ENCODE data around the gene GRIK2. TPM values are rescaled to one million over a fixed set of nuclear protein-coding genes. Genes with fewer than 3 reads are reported as not detected.
"Not testable (repeated sequence)": the region's sequence is repeated elsewhere in the genome, so short reads cannot be mapped to it uniquely, and the experiment has no call there.

The GRIK2 gene
- total RNA-seq (2021; fragmentation: NEBNext Ultra II Directional; extraction: Animal tissue kit (Norgen Biotek cat#: 25700)): 10 to 100 TPM; 25.0 to 33.3 (median 28.3) TPM
- long read RNA-seq, partial matches to known transcripts: 4 of 8 reads
- long read RNA-seq, other reads (novel, unspliced or antisense): 4 of 8 reads

GRCh38 chr6:101393251-101393828, at the start of gene GRIK2:
GRIK2 (plus strand) TSS chr6:101393708.
- DNase-seq: peak; percentile 73
- H3K9me3 Mint-ChIP-seq: no peaks in the 10 kb centered on the region
- no peaks in the 10 kb centered on the region for H3K27me3 Mint-ChIP-seq (ENCODE audit: insufficient read depth)
- H3K4me3 Mint-ChIP-seq: peak within 1 kb of the TSS; percentile 95
- peak within 1 kb of the TSS; percentile 91 for H3K27ac Mint-ChIP-seq
- H3K36me3 Mint-ChIP-seq (ENCODE audit: low read depth): peaks cover 1% of the 10 kb centered on the region; the same call in 1 of the 2 replicates
- TF ChIP-seq CTCF (IDR thresholded peaks at IDR 0.05): peak; percentile 80
- peaks cover 53% of the 10 kb centered on the region for H3K4me1 Mint-ChIP-seq (ENCODE audit: low read depth)

GRCh38 chr6:101344885-101345284, 48.6 kb upstream of the GRIK2 start:
- Mint-ChIP-seq H3K36me3 (ENCODE audit: low read depth) (no peaks in the 10 kb centered on the region), H3K4me3 (no peak overlapping the region)

GRCh38 chr6:101348816-101349215, 44.7 kb upstream of the GRIK2 start:
- TF ChIP-seq CTCF (IDR thresholded peaks at IDR 0.05): no peak
- Mint-ChIP-seq H3K27ac (no peak overlapping the region), H3K9me3 (no peaks in the 10 kb centered on the region), H3K4me3 (no peak overlapping the region), H3K36me3 (ENCODE audit: low read depth) (no peaks in the 10 kb centered on the region), H3K27me3 (ENCODE audit: insufficient read depth) (peaks cover 5% of the 10 kb centered on the region), H3K4me1 (ENCODE audit: low read depth) (no peaks in the 10 kb centered on the region)
- DNase-seq: no peak

More at GRCh38 chr6:101344885-101345284, 48.6 kb upstream of the GRIK2 start:
- no peak for DNase-seq
- no peak for TF ChIP-seq CTCF (IDR thresholded peaks at IDR 0.05)
- no peak overlapping the region for H3K27ac Mint-ChIP-seq
- no peaks in the 10 kb centered on the region for H3K9me3 Mint-ChIP-seq
- no peaks in the 10 kb centered on the region for H3K4me1 Mint-ChIP-seq (ENCODE audit: low read depth)
- H3K27me3 Mint-ChIP-seq (ENCODE audit: insufficient read depth): peaks cover 1% of the 10 kb centered on the region

GRCh38 chr6:101350631-101351030, 42.9 kb upstream of the GRIK2 start:
- H3K27me3 Mint-ChIP-seq (ENCODE audit: insufficient read depth); DNase-seq; H3K27ac Mint-ChIP-seq; H3K4me1 Mint-ChIP-seq (ENCODE audit: low read depth); H3K36me3 Mint-ChIP-seq (ENCODE audit: low read depth); H3K9me3 Mint-ChIP-seq; H3K4me3 Mint-ChIP-seq: not testable (repeated sequence)

- Mint-ChIP-seq H3K27ac (no peak overlapping the region), H3K27me3 (ENCODE audit: insufficient read depth) (peaks cover 6% of the 10 kb centered on the region), H3K36me3 (ENCODE audit: low read depth) (no peaks in the 10 kb centered on the region), H3K9me3 (no peaks in the 10 kb centered on the region), H3K4me3 (no peak overlapping the region), H3K4me1 (ENCODE audit: low read depth) (no peaks in the 10 kb centered on the region)
- no peak for DNase-seq
- no peak for TF ChIP-seq CTCF (IDR thresholded peaks at IDR 0.05)
These were observed 42.3 kb upstream of the GRIK2 start for GRCh38 chr6:101351173-101351572.

GRCh38 chr6:101352316-101352715, 41.2 kb upstream of the GRIK2 start:
- H3K4me1 Mint-ChIP-seq (ENCODE audit: low read depth): no peaks in the 10 kb centered on the region
- H3K36me3 Mint-ChIP-seq (ENCODE audit: low read depth): no peaks in the 10 kb centered on the region
- H3K4me3 Mint-ChIP-seq: no peak overlapping the region
- peaks cover 6% of the 10 kb centered on the region for H3K27me3 Mint-ChIP-seq (ENCODE audit: insufficient read depth)
- no peak overlapping the region for H3K27ac Mint-ChIP-seq
- TF ChIP-seq CTCF (IDR thresholded peaks at IDR 0.05): no peak
- no peaks in the 10 kb centered on the region for H3K9me3 Mint-ChIP-seq
- DNase-seq: no peak
